Psoas muscle (tissue), 8 donors: ENCODE data around the gene DDX24. TPM values are rescaled to one million over a fixed set of nuclear protein-coding genes. Genes with fewer than 3 reads are reported as not detected.

ENCODE experiments used
- ATAC-seq, 4 donors: fragments of 200-7000 bp; cut with Tn5 transposase; one replicate each; pipeline ENCODE4 v1.9.1; 2020; ENCODE audit warnings: moderate library complexity in 3 of 4, mild to moderate bottlenecking in 2 of 4
- DNase-seq, 2 donors: peaks; one replicate each; pipeline ENCODE4 v3.0.0-alpha.2; 2020
- H3K27ac ChIP-seq: fragments of 200-600 bp; one replicate; pipeline ENCODE4 v1.8.0; 2022
- H3K27me3 ChIP-seq, 3 donors: fragments of 200-600 bp in 1 of 3; one replicate each; pipeline versions ENCODE4 v1.6.1 to v1.8.0; 2013 to 2022; ENCODE audit warnings: low read length in 2 of 3, mild to moderate bottlenecking in 2 of 3, moderate library complexity in 1 of 3; ENCODE audit not compliant: insufficient read depth in 3 of 3
- H3K36me3 ChIP-seq, 2 donors: fragments of 200-600 bp in 1 of 2; one replicate each; pipeline versions ENCODE4 v1.6.1 to v1.8.0; 2013 to 2022; ENCODE audit warnings: low read depth in 1 of 2, mild to moderate bottlenecking in 1 of 2, moderate library complexity in 1 of 2; ENCODE audit not compliant: insufficient read depth in 1 of 2
- H3K4me1 ChIP-seq: fragments of 200-600 bp; one replicate; pipeline ENCODE4 v1.8.0; 2022
- H3K4me3 ChIP-seq: fragments of 200-600 bp; one replicate; pipeline ENCODE4 v1.8.0; 2022; ENCODE audit warnings: mild to moderate bottlenecking
- H3K9me3 ChIP-seq: fragments of 200-600 bp; one replicate; pipeline ENCODE4 v1.8.0; 2022
- CTCF ChIP-seq: fragments of 200-600 bp; IDR thresholded peaks from one replicate; pipeline ENCODE4 v1.8.0; 2022; ENCODE audit warnings: antibody characterized with exemption
- WGBS, 3 donors: extraction: QIAGEN DNeasy Blood & Tissue Kit; methylation state at CpG; one replicate each; pipeline versions ENCODE4 v1.1.6 to v1.1.7; 2013; 5-methylcytosine and 5-hydroxymethylcytosine counted together
- intact Hi-C, 2 donors: fragments of 100-400 bp; cut with DNase I; formaldehyde crosslinking; loops; one replicate each; pipeline versions ENCODE4 v1.11.0 to v1.14.2; 2022
- polyA plus RNA-seq, 3 donors: library from polyadenylated mRNA; stranded (reverse); fragments of 200-250 nt; gene quantifications; one replicate each; pipeline ENCODE4 v1.2.3, GENCODE V29; 2013
- total RNA-seq, 4 donors: library from RNA; stranded (reverse); fragmentation: NEBNext Ultra II Directional in 2 of 4; extraction: Animal tissue kit (Norgen Biotek cat#: 25700) in 2 of 4; gene quantifications; one replicate each; pipeline versions ENCODE4 v1.2.1 to v1.2.4, GENCODE V29; 2021 to 2023
- donor health status: healthy with polysubstance abuse.
- donor health status: DM: no; HTN: no; CAD: no; lungs with moderate emphysema.
- donor health status: Bipolar disorder and iron deficiency.
- donor health status: healthy.
- donor health status: DM: yes; HTN: yes; CAD: no.
- donor health status: DM: no; HTN: no; CAD: no.
- donor health status: DM: no; HTN: no; CAD: no.
- donor health status: DM: yes; HTN: yes; CAD: no.

The DDX24 gene
- total and polyA plus RNA-seq, 7 donors: 66.5 to 190 (median 145) TPM

DNA sequence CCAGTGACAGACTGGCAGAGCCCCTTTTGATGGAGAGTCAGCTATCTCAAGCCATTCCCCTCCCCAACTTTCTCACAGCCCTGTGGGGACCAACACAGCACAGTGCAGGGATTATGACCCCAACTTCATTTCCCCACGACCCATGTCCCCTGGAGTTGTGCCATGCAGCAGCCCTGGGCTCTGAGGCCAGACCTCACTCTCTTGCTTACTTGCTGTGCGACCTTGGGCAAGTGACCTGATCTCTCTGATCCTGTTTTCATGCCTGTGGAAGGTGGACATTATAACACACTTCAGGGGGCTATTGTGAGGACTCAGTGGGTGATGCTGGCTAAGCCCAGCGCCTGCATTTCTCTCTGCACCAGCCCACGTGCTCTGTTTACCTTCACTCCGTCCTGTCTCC is 40.8 kb downstream of the DDX24 start:
- H3K4me1 ChIP-seq: peaks cover 24% of the 10 kb centered on the region
- WGBS, 3 donors: 85 to 88% (median 88%) methylated on average over 5 of the region's 5 CpGs
- no peaks in the 10 kb centered on the region for H3K9me3 ChIP-seq
- no peak overlapping the region for H3K27ac ChIP-seq
- DNase-seq (no peak), ATAC-seq (no peak)
- no peak for TF ChIP-seq CTCF
- H3K4me3 ChIP-seq: no peak overlapping the region
- intact Hi-C loops: no loop called here
- no peaks in the 10 kb centered on the region for H3K27me3 ChIP-seq
- H3K36me3 ChIP-seq: peaks cover 0 to 12% of the 10 kb centered on the region in 2 donors

DNA sequence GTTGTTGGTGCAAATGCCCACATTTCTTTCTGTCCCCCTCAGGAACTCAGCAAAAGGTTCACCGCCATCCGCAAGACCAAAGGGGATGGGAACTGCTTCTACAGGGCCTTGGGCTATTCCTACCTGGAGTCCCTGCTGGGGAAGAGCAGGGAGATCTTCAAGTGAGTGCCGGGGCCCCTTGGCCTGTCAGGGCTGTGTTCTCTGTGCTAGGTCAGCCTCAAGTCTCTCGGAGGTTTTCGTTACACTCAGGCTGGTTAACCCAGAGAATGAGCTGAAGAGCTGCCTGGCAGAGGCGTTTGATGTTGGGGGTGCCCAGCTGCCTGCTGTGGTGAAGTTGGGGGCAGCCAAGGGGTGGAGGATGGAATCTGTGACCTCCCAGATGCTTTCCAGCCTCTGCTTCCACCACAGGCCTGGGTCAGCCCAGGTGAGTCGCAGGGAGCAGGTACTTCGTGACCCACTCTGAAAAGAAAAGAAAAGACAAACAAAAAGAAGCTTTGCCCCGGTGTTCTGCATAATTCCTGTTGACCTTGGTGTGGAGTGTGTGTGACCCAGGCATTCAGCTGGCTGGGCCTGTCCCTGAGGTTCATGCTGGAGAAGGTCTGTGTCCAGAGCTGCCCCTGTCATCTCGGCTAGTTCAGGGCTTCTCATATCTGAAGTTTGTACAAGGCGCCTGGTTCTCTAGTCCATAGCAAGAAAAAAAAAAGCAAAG is 41.9 kb downstream of the DDX24 start:
- ATAC-seq: no peak
- 86 to 92% (median 91%) methylated on average over 11 of the region's 11 CpGs for WGBS, 3 donors
- peaks cover 24% of the 10 kb centered on the region for H3K4me1 ChIP-seq
- intact Hi-C loops: loop anchor here in 1 of 2 donors (5.0 kb wide), 1 partner anchor 138 kb away; no protein-coding TSS in a partner anchor
- H3K9me3 ChIP-seq: no peaks in the 10 kb centered on the region
- TF ChIP-seq CTCF: no peak
- no peaks in the 10 kb centered on the region for H3K27me3 ChIP-seq
- no peaks in the 10 kb centered on the region for H3K36me3 ChIP-seq
- H3K27ac ChIP-seq: no peak overlapping the region
- no peak overlapping the region for H3K4me3 ChIP-seq
- DNase-seq: no peak

DNA sequence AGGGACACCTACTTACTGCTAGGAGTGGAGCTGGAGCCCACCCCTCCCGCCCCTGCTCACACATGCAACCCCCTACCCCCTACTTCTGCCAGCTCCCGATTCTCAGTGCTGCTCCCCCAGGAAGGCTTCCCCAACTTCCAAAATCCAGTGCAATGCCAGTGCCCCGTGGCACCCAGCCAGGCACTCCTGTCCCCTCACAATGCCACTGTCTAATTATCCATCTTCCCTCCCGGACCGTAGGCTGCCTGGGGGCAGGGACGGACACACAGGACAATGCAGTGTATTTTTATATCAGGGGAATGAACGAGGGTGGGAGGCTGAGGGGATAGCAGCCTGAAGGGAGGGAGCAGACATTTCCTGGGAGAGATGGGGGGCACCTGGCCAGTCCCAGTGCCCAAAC is 42.5 kb downstream of the DDX24 start:
- intact Hi-C loops: loop anchor here in 1 of 2 donors (5.0 kb wide), 1 partner anchor 139 kb away; no protein-coding TSS in a partner anchor
- no peak for TF ChIP-seq CTCF
- no peaks in the 10 kb centered on the region for H3K9me3 ChIP-seq
- DNase-seq (no peak), ATAC-seq (no peak)
- 84 to 88% (median 87%) methylated on average over 7 of the region's 7 CpGs for WGBS, 3 donors
- no peak overlapping the region for H3K27ac ChIP-seq
- H3K36me3 ChIP-seq: no peaks in the 10 kb centered on the region
- no peak overlapping the region for H3K4me3 ChIP-seq
- peaks cover 20% of the 10 kb centered on the region for H3K4me1 ChIP-seq
- no peaks in the 10 kb centered on the region for H3K27me3 ChIP-seq

GRCh38 chr14:94037954-94038353 is 43.0 kb downstream of the DDX24 start:
- intact Hi-C loops: loop anchor here (2.0 to 5.0 kb wide), 2 partner anchors 99 to 139 kb away; no protein-coding TSS in a partner anchor
- Histone ChIP-seq H3K9me3 (no peaks in the 10 kb centered on the region), H3K27ac (no peak overlapping the region), H3K4me1 (peaks cover 14% of the 10 kb centered on the region), H3K4me3 (no peak overlapping the region), H3K36me3 (no peaks in the 10 kb centered on the region), H3K27me3 (no peaks in the 10 kb centered on the region)
- no peak for TF ChIP-seq CTCF
- ATAC-seq: no peak
- 87 to 94% (median 88%) methylated on average over 9 of the region's 9 CpGs for WGBS, 3 donors
- no peak for DNase-seq
